ENCODE measurements around the gene XYLB.

Gene XYLB

DNA sequence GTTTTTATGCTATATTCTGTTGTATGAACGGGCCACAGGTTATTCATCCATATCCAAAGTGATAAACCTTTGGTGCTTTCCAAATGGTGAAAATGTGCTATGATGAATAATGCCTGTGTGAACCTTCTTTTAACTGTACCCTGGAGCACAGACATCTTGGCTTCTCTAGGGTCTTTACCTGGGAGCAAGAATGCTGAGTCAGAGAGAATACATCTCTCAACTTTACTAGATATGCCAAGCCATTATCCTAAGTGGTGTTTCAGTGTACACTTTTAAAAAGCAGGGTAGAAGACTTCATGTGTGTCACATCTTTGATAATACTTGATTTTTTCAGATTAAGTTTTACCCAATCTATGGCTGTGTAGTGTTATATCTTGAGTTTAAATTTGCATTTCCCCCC is 23.5 kb upstream of the XYLB start:
- no peak for DNase-seq (ENCODE audit: low spot score)

DNA sequence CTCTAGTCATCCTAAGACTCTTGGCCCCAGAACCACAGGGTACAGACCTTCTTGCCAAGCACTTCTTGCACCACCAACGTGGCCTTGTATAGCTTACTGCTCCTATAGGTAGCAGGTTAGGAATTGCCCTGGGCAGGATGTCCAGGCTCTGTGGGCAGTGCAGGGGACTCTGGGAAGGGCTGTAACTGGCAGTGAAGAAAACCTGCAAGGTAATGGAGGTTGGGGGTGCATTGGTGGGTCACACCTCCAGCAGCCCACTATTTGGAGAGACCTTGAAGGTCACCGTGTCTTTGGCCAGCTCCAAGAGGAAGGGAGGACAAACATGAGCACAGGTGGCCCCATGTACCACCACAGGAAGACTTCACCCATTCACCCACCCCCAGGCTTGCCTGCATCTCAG is 21.3 kb upstream of the XYLB start:
- DNase-seq (ENCODE audit: low spot score): no peak

DNA sequence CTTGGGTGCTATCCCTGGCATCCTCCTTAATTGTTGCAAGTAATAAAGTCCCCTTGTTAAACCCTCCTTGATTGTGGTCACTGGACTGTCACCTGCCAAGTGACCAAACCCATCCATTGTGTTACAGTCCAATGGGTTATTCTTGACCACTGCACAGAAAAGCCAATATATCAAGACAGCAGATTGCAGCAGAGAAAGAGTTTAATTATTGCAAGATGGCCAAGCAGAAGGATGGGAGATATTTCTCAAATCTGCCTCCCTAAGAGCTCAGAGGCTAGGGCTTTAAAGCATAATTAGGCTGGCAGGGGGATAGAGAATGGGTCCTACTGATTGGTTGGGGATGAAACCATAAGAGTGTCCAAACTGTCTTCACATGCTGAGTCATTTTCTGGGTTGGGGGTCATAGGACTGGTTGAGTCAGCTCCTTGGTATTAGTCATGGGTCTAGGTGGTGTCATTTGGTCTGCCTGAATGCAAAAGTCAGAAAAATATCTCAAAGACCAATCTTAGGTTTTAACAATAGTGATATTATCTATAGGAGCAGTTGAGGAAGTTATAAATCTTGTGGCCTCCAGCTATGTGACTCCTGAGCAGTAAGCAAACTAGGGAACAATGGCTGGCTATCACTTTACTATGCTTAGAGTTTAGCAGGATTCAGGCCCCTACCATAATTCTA is 19.1 kb upstream of the XYLB start:
- DNase-seq (ENCODE audit: low spot score): no peak

DNA sequence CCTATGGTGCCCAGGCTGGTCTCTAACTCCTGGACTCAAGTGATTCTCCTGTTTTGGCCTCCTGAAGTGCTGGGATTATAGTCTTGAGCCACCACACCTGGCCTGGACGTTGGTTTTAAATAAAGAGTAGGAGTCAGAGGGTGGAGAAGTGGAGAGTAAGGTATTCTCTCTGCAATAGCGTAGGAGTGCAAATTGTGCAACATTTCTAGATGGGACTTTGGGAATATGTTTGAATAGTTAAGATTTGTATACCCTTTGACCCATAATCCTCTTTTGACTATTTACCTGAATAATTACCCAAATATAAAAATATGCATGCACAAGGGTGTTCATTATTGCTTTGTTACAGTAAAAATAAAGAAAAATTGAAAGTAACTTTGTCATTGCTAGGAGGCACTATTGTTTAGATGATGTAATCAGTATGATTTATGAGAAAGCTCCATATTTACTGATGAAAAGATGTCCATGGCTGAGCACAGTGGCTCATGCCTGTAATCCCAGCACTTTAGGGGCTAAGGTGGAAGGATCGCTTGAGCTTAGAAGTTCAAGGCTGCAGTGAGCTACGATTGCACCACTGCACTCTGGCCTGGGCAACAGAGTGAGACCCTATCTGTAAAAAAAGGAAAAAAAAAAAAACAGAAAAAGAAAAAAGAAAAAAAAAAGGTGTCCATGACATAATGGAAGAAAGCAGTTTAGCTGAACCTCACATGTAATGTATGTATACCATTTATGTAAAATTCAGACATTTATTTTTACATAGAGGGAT is 15.1 kb upstream of the XYLB start:
- DNase-seq (ENCODE audit: low spot score): no peak

DNA sequence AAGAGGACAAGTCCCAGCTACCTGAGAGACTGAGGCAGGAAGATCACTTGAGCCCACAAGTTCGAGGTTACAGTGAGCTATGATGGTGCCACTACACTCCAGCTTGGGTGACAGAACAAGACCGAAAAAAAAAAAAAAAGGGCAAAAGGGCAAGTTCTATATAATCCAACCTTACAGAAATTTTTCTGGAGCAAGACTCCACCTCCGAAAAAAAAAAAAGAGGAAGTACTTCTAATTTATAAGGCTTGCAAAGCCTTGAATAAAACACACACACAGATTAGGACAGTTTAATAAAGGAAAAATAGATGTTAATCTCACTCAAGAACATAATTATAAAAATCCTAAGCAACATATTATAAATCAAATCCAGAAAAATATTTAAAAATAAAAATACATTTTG is 14.4 kb upstream of the XYLB start:
- no peak for DNase-seq (ENCODE audit: low spot score)

DNA sequence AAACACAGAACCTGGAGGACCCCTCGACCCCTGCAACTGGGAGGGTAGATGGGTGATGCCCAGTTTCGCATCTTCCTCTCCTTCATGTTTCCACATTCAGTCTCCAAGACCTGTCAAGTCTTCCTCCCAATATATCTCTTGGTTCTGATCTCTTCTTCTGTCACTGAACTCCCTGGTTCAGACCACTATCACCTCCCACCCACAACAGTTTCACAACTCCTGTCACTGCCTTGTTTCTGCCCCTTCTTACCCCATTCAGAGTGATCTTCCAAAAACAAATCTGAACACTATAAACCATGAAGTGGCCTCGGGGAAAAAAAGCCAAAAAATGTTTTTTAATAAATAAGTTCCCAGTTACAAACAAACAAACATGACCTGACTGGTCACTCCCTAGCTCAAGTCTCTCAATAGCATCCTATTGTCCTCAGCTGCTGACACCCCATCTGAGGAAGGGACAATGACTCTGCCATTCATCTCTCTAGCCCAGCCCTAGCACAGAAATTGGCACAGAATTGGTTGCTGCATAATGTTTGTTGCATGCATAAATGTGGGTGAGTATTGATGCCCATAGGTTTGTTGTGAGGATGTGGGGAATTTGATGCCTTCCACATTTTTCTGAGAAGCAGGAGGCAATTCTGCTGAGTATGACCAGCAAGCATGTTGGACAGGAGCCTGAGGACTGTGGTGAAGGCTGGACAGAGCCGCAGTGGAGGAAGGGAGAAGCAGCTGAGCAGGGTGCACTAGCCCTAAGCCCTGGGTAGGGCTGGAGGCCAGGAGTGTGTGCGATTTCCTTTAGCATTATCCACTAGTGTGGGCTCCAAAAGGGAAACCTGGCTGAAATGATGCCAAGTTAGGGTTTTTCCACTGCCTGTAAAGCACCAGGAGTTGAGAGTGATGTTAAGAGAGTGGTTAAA is 12.2 kb upstream of the XYLB start:
- DNase-seq (ENCODE audit: low spot score): no peak

DNA sequence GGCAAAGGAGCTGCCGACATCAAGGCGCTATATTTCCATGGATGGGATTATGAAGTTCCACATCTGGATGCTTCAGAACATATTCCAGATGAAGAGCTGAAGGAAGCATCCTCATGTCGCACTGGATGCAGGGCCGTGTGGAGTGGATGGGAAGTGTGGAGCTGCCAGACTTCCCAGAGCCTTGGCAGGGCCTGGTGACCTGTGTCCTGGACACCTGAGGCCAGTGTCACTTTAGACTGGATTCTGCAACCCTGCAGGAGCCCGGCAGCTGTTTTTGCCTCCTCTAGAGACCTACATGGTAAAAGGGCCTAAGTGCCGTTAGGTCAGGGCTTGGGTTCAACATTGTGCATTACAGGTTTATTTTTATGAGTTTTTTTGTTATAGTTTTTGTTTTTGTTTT is 11.3 kb upstream of the XYLB start:
- DNase-seq (ENCODE audit: low spot score): no peak

DNA sequence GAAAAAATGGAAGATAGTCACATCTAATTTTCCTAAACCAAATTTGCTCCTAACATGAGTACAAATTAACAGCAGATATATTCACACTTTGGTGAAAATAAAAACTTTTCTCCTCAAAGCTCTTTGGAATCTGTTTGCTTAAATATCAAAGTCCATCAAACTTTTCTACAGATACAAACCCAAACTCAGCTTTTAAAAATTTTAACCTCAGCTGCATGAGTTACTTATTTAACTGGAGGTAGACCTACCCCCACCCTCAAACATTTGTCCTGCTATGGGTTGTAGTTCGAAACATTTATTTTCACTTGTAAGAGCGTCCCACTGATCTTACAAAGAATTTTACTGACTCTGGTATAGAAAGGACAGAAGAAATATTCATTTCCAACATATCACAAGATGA is 8.9 kb upstream of the XYLB start:
- no peak for DNase-seq (ENCODE audit: low spot score)

DNA sequence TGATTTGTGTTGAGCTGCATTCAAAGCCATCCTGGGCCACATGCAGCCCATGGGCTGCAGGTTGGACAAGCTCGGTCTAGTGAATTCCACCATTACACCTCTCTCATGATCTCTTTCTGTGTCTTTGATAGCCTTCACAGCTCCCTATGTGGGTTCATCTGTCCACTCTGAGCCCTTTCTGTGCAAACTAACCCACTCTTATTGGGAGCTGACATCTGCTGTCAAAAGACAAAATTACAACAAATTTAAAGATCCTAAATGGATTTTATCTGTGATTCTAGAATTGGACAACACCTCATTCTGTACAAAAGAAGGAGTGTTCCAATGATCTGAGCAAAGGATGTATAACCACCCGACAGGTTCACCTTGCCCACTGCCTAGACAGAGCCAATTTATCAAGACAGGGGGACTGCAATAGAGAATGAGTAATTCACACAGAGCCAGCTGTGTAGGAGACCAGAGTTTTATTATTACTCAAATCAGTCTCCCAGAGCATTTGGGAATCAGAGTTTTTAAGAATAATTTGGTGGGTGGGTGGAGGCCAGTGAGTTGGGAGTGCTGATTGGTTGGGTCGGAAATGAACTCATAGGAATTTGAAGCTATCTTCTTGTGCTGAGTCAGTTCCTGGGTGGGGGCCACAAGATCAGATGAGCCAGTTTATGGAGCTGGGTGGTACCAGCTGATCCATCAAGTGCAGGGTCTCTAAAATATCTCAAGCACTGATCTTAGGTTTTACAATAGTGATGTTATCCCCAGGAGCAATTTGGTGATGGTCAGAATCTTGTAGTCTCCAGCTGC is 2.6 kb upstream of the XYLB start:
- no peak for DNase-seq (ENCODE audit: low spot score)

DNA sequence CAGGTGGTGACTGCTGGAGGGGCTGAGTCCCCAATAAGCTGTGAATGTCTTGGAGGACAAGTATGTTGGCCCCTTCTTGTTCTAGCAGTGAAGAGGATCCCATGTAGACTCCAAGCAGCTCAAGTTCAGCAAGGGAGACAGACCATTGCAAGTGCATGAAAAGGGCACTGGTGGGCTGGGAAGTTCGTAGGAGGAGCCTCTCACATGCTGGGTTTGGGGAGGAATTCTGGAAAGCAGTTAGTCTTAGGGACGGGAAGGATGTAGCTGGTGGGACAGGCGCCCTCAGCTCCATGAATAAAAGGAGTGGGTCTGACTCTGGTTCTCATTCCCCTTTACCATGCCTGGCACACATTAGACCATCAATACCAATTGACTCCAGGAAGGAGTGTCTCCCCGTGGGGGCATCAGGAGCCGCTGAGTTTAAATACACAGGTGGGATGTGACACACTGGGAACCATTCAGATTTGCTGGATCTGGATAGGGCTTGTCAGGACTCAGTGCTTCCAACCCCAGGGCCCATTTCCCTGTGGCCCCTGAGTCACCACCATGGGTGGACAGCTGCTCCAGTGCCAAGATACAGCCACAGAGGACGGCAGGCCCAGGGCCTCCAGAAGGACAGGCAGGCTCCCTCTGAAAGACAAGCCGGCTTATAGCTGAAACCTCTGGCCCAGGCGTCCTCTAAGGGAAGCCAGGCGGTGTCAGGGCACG is 552 bp upstream of the XYLB start:
- DNase-seq (ENCODE audit: low spot score): no peak

DNA sequence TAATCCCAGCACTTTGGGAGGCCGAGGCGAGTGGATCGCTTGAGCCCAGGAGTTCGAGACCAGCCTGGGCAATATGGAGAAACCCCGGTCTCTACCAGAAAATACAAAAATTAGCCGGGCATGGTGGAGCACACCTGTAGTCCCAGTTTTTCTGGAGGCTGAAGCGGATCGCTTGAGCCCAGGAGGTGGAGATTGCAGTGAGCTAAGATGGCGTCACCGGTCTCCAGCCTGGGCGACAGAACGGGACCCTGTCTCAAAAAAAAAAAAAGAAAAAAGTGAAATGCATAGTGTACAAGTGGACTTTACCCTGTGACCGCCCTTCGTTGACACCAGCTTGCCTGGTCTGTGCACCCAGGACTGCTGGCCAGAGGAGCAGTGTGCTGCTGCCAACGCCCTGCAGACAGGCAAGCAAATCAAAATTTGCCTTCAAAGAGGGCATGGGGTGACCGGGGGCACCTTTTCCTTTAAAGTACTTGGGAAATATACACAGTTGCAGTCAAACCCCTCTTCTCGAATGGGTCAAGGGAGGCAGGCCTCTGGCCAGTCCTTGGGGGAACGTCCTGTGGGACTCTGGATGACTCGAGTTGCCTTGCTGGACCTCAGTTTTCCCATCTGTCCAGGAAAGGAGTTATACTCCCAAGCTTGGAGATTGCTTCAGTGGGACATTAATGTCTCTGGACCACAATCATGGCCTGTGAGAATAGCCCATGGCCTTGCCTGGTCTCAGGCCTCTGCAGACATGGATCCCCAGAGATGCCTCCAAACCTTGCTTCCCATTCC is 1.0 kb downstream of the XYLB start:
- DNase-seq (ENCODE audit: low spot score): no peak

DNA sequence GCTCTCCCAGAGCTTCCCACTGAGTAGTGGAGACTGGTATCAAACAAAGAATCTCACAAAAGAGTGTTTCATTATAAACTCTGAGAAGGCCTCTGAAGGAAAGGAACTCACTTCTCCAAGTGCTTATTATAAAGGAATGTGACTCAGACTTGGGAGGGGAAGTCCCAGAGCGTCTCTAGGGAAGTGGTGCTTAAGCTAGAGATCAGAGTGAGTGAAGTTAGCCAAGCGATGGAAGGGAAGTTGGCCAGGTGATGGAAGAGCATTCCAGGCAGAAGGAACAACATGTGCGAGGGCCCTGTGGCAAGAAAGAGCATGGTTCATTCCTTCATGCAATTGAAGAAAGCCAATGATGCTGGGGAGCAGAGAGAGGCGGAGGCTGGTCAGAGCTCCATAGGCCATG is 2.3 kb downstream of the XYLB start:
- no peak for DNase-seq (ENCODE audit: low spot score)

DNA sequence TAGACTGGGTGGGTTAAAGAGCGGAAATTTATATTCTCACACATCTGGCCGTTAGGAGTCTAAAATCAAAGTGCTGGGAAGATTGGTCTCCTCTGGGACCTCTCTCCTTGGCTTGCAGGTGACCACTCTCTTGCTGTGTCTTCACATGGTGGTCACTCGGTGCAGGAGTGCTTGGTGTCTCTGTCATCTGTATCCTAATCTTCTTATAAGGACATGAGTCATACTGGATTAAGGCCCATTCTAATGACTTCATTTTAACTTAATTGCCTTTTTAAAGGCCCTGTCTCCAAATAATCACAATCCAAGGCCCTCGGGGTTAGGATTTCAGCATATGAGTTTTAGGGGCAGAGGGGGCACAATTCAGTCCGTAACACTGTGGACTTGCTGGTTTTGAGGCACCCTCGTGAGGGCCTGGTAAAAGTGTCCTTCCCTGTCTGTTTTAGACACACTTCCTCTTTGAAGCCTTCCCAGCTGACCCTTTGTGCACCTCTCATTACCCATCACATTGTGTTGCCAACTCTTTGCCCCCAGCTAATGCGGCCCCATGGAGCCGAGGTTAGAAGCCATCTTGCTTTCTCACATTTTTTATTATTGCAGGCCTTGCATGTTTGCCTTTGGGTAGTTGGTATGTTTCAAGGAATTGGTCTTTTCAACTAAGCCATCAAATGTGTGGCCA is 3.2 kb downstream of the XYLB start:
- DNase-seq (ENCODE audit: low spot score): no peak

DNA sequence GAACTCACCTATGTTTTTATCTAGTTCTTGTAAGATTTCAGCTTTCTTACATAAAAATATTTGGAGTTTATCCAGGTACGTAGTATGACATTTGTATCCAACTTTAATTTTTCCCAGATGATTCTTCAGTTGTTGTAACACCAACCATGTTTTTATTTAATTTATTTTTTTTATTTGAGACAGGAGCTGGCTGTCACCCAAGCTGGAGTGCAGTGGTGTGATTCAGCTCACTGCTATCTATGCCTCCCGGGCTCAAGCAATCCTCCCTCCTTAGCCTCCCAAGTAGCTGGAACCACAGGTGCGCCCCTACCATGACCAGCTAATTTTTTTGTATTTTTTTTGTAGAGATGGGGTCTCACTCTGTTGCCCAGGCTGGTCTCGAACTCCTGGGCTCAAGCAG is 6.6 kb downstream of the XYLB start:
- no peak for DNase-seq (ENCODE audit: low spot score)

DNA sequence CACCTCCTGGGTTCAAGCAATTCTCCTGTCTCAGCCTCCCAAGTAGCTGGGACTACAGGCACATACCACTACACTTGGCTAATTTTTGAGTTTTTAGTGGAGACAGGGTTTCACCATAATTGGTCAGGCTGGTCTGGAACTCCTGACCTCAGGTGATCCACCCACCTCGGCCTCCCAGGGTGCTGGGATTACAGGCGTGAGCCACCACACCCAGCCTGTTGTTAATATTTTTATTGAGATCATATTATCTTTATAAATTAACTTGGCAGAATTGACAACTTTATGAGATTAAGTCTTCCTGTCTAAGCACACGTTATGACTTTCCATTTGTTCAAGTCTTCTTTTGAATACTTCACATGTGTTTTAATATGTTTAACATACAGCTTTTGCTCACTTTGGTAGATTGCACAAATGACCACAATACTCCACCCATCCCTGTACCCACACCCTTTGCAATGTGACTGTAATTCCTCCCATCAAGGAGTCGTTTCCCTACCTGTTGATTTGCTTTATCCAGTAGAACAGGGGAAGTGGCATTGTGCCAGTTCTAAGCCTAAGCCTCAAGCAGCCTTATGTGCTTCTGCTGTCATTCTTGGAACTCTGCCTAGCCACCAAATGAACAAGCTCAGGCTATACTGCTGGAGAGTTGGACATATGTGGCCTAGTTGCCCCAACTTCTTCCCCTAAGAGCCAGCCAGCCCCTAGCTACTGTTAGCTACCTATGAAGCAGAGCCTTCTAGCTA is 8.2 kb downstream of the XYLB start:
- no peak for DNase-seq (ENCODE audit: low spot score)

DNA sequence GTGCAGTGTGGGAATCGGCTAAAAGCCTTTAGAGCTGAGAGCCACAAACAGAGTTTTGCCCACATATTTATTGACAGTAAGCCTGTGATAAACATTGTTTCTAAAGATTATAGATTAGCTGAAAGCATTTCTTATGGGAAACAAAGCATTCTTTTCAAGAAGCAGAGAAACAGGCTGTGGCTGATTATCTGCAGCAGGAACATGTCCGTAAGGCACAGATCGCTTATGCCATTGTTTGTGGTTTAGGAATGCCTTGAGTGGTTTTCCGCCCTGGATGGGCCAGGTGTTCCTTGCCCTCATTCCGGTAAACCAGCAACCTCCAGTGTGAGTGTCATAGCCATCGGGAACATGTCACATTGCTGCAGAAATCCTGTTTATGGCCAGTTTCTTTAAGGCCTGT is 12.5 kb downstream of the XYLB start:
- DNase-seq (ENCODE audit: low spot score): no peak

DNA sequence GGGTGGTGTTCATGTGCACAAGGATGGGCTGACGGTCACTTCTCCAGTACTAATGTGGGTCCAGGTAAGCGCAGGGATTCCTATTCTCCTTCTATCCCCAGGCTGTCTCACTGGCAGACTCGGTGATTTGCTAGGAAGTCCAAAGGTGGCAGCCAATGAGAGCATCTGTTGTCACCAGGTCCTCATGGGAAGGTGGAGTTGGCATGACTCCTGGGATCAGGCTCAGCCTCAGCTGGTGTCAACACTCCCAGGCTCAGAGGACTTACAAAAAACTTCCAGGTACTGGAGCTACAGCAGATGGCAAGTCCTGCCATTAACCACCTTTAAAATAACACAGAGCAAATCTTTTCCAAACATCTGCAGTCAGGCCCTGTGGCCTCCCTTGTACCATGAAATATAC is 13.8 kb downstream of the XYLB start:
- DNase-seq (ENCODE audit: low spot score): no peak

DNA sequence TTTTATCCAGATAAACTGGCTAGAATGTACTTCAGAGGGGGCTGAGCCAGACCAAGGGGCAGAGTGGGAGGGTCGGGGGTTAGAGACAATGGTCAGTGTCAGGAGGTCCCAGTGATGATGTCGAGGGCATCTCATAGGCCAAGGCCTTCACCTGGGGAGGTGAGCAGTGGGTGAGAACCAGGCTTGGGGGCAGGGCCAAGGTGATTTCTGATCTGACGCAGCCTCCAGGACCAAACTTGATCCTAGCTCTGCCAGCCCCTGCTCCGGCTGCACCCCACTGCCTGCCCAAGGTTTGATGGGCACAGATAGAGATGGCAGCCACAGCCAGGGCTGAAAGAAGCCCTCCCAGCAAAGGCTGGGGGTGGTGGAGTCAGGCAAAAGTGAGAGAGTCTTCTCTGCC is 14.9 kb downstream of the XYLB start:
- DNase-seq (ENCODE audit: low spot score): no peak

DNA sequence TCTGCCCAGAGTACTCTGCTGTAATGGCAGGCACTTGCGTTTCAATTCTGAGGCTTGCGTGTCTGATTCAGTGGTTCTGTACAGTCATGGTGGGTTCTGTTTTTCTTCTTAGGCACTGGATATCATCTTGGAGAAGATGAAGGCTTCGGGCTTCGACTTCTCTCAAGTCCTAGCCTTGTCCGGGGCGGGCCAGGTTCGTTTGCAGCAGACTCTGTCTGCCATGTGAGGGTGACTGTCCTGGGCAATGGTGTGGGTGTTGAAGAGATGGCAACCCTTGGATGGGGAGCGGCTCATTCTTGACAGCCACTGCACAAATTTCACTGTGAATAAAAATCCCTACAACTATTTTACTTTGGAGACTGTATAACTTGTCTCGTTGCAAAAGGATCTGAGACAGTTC is 16.2 kb downstream of the XYLB start:
- no peak for DNase-seq (ENCODE audit: low spot score)
